ENCODE measurements around the gene HRH2.

DNA sequence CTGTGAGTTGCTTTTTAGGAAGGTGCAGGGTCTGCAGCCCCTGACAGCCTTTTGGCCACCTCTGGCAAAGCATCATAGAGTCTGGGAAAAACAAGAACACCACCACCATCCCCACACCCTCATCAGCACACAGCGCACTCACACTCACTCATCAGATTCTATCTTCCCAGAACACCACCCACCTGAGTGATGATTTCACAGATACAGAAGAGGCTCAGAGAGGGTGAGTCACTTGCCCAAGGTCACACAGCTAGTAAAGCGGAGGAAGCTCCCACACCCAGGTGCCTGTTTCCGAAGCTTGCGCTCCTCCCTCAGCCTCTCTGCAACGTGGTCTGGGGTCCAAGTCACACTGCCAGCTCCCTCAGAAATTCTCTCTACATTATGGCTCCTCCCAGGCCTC, 41.8 kb upstream of the HRH2 start:
- TF ChIP-seq, protein P1, sequence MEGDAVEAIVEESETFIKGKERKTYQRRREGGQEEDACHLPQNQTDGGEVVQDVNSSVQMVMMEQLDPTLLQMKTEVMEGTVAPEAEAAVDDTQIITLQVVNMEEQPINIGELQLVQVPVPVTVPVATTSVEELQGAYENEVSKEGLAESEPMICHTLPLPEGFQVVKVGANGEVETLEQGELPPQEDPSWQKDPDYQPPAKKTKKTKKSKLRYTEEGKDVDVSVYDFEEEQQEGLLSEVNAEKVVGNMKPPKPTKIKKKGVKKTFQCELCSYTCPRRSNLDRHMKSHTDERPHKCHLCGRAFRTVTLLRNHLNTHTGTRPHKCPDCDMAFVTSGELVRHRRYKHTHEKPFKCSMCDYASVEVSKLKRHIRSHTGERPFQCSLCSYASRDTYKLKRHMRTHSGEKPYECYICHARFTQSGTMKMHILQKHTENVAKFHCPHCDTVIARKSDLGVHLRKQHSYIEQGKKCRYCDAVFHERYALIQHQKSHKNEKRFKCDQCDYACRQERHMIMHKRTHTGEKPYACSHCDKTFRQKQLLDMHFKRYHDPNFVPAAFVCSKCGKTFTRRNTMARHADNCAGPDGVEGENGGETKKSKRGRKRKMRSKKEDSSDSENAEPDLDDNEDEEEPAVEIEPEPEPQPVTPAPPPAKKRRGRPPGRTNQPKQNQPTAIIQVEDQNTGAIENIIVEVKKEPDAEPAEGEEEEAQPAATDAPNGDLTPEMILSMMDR (IDR thresholded peaks at IDR 0.05) = no peak
- TF ChIP-seq POLR2AphosphoS5 (IDR thresholded peaks at IDR 0.05) = no peak

Data from stomach (tissue), 4 donors.